GM18505 (cell line): ENCODE measurements around the gene RBM38.

Experiments
- ATAC-seq: cut with Tn5 transposase; IDR thresholded peaks from one replicate; pipeline ENCODE4 v1.9.1; 2021; ENCODE audit not compliant: unreplicated experiment
- POLR2A ChIP-seq: IDR thresholded peaks from 4 replicates; pipeline ENCODE4 v1.6.1; 2011; ENCODE audit warnings: borderline replicate concordance; ENCODE audit not compliant: insufficient read depth, insufficient read length; ENCODE audit errors: extremely low read depth

The RBM38 gene

DNA sequence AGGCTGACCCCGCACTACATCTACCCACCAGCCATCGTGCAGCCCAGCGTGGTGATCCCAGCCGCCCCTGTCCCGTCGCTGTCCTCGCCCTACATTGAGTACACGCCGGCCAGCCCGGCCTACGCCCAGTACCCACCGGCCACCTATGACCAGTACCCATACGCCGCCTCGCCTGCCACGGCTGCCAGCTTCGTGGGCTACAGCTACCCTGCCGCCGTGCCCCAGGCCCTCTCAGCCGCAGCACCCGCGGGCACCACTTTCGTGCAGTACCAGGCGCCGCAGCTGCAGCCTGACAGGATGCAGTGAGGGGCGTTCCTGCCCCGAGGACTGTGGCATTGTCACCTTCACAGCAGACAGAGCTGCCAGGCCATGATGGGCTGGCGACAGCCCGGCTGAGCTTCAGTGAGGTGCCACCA is 16.4 kb downstream of the RBM38 start:
- no peak for TF ChIP-seq POLR2A
- no peak for ATAC-seq

DNA sequence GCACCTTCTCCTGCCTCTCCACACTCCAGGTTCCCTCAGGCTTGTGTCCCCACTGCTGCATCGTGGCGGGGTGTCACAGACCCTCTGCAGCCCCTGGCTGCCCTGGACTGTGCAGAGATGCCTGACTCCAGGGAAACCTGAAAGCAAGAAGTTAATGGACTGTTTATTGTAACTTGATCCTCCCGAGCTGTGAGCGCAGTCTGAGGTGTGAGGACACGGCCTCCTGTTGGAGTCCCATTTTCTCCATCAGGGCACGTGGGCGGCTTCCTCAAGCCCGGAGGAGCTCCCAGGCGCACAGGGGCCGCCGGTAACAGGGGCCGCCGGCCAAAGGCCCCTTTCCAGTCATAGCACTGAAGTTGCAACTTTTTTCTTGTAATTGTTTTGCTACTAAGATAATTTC is 16.9 kb downstream of the RBM38 start:
- no peak for TF ChIP-seq POLR2A
- no peak for ATAC-seq

GRCh38 chr20:57408536-57409233 is 17.5 kb downstream of the RBM38 start:
- ATAC-seq, result no peak

GRCh38 chr20:57409316-57409671 is 18.1 kb downstream of the RBM38 start:
- TF ChIP-seq POLR2A, result no peak
- ATAC-seq, result no peak

More at GRCh38 chr20:57408536-57409233, 17.5 kb downstream of the RBM38 start:
- no peak for TF ChIP-seq POLR2A

DNA sequence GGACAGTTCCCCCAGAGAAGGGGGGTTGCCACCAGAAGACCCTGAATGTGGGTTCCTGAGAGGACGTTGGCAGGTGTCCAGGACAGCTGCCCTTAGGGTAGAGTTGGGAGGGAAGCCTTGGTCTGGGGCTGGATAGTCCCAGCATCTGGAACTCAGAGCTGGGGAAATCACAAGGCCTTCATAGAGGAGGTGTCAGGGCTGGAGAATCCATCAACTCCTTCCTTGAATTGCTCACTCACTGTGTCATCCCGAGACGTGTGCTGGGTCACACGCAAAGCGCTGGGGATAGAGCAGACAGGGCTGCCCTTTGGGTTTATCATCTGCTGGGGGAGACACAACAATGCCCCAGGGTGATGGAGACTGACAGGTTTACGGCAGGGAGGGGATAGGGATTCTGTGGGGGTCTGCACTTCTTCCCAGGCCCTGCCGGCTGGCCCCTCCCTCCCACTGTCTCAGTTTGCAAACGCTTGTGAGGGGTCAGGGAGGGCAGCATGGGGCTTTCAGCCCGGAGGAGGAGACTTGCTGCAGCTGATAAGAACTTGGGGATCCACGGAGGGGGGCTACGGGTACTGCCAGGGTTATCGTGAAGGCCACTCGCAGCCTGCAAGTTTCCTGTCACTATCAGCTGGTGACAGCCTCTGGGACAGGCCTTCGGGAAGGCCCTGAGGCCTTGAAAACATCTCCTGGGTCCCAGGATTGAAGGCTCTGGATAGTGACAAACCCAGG is 18.6 kb downstream of the RBM38 start:
- ATAC-seq, result no peak
- no peak for TF ChIP-seq POLR2A

DNA sequence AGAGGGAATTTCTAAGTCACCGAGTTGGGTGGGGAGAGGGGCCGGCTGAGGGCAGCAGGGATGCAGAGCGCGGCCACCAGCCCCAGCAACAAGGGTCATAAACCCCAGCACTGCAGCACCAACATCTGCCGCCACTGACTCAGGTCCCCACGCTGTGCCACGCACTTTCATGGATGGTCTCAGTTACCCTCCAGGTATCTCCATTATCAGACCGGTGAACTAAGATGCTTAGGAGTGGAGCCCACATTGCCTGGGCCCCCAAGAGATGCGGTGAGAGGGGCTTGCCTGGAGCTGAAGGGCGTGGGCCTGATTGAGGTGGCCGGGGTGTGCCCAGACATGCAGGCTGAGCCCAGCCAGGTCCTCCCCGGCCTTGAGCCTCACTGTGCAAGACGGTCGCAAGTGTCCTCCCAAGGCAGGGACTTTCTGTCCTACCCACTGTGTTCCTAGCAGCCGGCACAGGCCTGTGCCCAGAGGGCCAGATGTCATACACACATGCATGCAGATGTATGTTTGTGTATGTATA is 19.3 kb downstream of the RBM38 start:
- no peak for TF ChIP-seq POLR2A
- no peak for ATAC-seq

DNA sequence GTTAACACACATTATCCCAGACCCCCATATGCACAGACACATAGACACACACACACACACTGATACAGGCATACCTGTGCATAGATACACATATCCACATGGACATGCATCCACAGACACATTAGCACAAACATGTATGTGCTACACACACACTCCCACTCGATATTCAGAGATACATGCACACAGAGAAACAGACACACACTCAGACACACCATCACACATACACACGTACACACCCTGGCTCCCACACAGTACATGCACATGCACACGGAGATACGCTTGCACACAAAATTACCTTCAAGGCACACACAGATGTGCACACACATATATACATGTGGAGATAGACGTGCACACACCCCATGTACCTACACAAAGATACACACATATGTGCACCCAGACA is 19.7 kb downstream of the RBM38 start:
- no peak for ATAC-seq
- TF ChIP-seq POLR2A, result no peak

- no peak for ATAC-seq
- TF ChIP-seq POLR2A, result no peak
Observed at GRCh38 chr20:57411406-57412283, 20.4 kb downstream of the RBM38 start.

DNA sequence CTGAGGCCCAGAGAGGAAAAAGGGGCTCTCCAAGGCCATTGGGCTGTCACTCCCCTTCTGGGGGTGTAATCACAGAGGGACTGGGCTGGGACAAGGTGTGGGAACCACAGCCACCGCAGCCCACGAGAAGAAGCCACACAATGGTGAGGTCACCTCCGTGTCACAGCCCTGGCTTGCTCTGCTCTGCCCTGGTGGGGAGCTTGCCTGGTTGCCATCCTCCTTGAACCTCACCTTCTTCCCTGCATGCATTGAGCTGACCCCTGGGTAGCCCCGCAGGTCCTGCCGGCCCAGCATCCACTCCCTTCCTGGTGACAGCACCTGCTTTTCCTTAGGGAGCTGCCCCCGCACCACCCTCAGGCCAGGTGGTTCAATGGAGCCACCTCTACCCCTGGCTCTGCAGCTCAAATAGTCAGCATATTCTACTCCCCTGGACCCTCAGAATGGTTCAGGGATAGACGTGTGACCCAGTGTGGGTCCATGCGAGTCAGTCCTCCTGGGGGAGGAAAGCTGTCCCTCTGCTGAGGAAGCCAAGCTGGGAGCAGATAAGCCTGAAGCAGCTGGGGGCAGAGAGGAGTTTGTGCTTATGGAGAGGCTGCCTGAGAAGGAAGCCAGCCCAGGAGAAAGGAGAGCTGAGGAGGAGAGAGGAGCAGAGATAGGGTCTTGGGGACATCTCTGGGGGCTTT is 21.3 kb downstream of the RBM38 start:
- TF ChIP-seq POLR2A, result no peak
- no peak for ATAC-seq

GRCh38 chr20:57413986-57414385 is 22.8 kb downstream of the RBM38 start:
- ATAC-seq, result no peak

GRCh38 chr20:57414867-57415592 is 23.8 kb downstream of the RBM38 start:
- no peak for ATAC-seq
- no peak for TF ChIP-seq POLR2A

More at GRCh38 chr20:57413986-57414385, 22.8 kb downstream of the RBM38 start:
- TF ChIP-seq POLR2A, result no peak

DNA sequence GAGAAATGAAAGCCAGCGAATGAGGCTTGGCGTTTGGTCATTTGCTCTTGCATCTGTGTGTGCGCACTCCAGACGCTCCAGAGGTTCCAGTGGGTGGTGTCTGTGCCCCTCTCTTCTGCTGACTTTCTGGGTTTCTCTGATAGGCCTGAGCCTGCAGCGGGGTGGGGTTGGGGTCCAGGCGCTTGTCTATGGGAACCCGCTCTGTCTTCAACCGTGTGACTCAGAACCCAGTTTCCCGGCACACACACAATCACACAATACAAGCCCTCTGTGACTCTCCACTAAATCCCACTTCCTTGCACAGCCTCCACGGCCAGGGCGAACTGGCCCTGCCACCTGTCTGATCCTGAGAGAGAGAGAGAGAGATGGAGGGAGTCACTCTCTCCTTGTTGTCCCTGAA is 24.6 kb downstream of the RBM38 start:
- no peak for TF ChIP-seq POLR2A
- no peak for ATAC-seq
